GM23338 (cell line): ENCODE data around the gene TAP1. TPM values are rescaled to one million over a fixed set of nuclear protein-coding genes. Genes with fewer than 3 reads are reported as not detected.

Experiments used
- ATAC-seq: fragments of 200-7000 bp; cut with Tn5 transposase; 3 replicates; pipeline ENCODE4 v1.9.1; 2020
- DNase-seq: peaks from one replicate; pipeline ENCODE4 v3.0.0-alpha.2; 2015; ENCODE audit warnings: low spot score
- H2AFZ ChIP-seq: fragments of 200-600 bp; sonication (generic); 2 replicates; pipeline ENCODE4 v1.8.0; 2016; ENCODE audit warnings: antibody characterized with exemption, mild to moderate bottlenecking, moderate library complexity
- H3F3A ChIP-seq: fragments of 200-600 bp; sonication (generic); replicated peaks from 2 replicates; pipeline ENCODE4 v1.8.0; 2017; ENCODE audit warnings: antibody characterized with exemption, mixed run types, low read depth
- H3K27ac ChIP-seq: fragments of 200-600 bp; sonication (generic); 2 replicates; pipeline ENCODE4 v1.6.1; 2016; ENCODE audit warnings: low read depth
- H3K27me3 ChIP-seq: fragments of 200-600 bp; sonication (generic); 2 replicates; pipeline ENCODE4 v1.8.0; 2016; ENCODE audit warnings: mild to moderate bottlenecking, mixed run types, moderate library complexity; ENCODE audit not compliant: insufficient read depth
- H3K36me3 ChIP-seq: fragments of 200-600 bp; sonication (generic); 2 replicates; pipeline ENCODE4 v1.8.0; 2016; ENCODE audit warnings: mild to moderate bottlenecking; ENCODE audit not compliant: insufficient read depth
- H3K4me1 ChIP-seq: fragments of 200-600 bp; sonication (generic); 2 replicates; pipeline ENCODE4 v1.8.0; 2016; ENCODE audit warnings: mild to moderate bottlenecking, moderate library complexity; ENCODE audit not compliant: insufficient read depth
- H3K4me2 ChIP-seq: fragments of 200-600 bp; sonication (generic); 2 replicates; pipeline ENCODE4 v1.7.1; 2017; ENCODE audit warnings: mixed run types
- H3K4me3 ChIP-seq: fragments of 200-600 bp; sonication (generic); 2 replicates; pipeline ENCODE4 v1.6.1; 2016; ENCODE audit warnings: mixed run types
- H3K79me2 ChIP-seq: fragments of 200-600 bp; sonication (generic); replicated peaks from 2 replicates; pipeline ENCODE4 v1.8.0; 2017; ENCODE audit warnings: mild to moderate bottlenecking; ENCODE audit not compliant: insufficient read depth
- H3K9me2 ChIP-seq: fragments of 200-600 bp; sonication (generic); 2 replicates; pipeline ENCODE4 v1.8.0; 2017; ENCODE audit not compliant: insufficient read depth
- H4K20me1 ChIP-seq: fragments of 200-600 bp; sonication (generic); replicated peaks from 2 replicates; pipeline ENCODE4 v1.8.0; 2017; ENCODE audit warnings: mild to moderate bottlenecking; ENCODE audit not compliant: insufficient read depth
- H3K27ac Mint-ChIP-seq: 2 replicates; pipeline ENCODE4 v1.8.0; 2020; ENCODE audit warnings: inconsistent platforms, mild to moderate bottlenecking, moderate library complexity, mixed read lengths
- H3K27me3 Mint-ChIP-seq: 3 replicates; pipeline ENCODE4 v1.8.0; 2022; ENCODE audit warnings: low read depth, mild to moderate bottlenecking, moderate library complexity, mixed read lengths, inconsistent platforms; ENCODE audit not compliant: insufficient read depth, poor library complexity
- H3K36me3 Mint-ChIP-seq: 3 replicates; pipeline ENCODE4 v1.8.0; 2021; ENCODE audit warnings: low read depth, mild to moderate bottlenecking, inconsistent platforms, moderate library complexity, mixed read lengths
- H3K4me1 Mint-ChIP-seq: 3 replicates; pipeline ENCODE4 v1.8.0; 2020; ENCODE audit warnings: mild to moderate bottlenecking, inconsistent platforms, mixed read lengths
- H3K4me3 Mint-ChIP-seq: 3 replicates; pipeline ENCODE4 v1.8.0; 2021; ENCODE audit warnings: moderate library complexity, mild to moderate bottlenecking, inconsistent platforms, mixed read lengths
- H3K9me3 Mint-ChIP-seq: 3 replicates; pipeline ENCODE4 v1.8.0; 2020; ENCODE audit warnings: moderate library complexity, mild to moderate bottlenecking, inconsistent platforms, mixed read lengths
- CREB1 ChIP-seq: fragments of 250-450 bp; sonication (Bioruptor Pico); IDR thresholded peaks from 2 replicates; pipeline ENCODE4 v1.5.0; 2020; ENCODE audit warnings: low read depth, mild to moderate bottlenecking, moderate library complexity
- EZH2 ChIP-seq: fragments of 200-600 bp; sonication (generic); IDR thresholded peaks from one replicate; pipeline ENCODE4 v1.8.0; 2017; ENCODE audit warnings: antibody characterized with exemption, mild to moderate bottlenecking, low read depth; ENCODE audit not compliant: unreplicated experiment
- EZH2phosphoT487 ChIP-seq: fragments of 200-600 bp; sonication (generic); IDR thresholded peaks from one replicate; pipeline ENCODE4 v1.8.1; 2018; ENCODE audit warnings: antibody characterized with exemption; ENCODE audit not compliant: unreplicated experiment
- JUNB ChIP-seq: IDR thresholded peaks from one replicate; pipeline ENCODE4 v1.6.1; 2016; ENCODE audit warnings: antibody characterized with exemption; ENCODE audit not compliant: unreplicated experiment
- NANOG ChIP-seq: IDR thresholded peaks from 2 replicates; pipeline ENCODE4 v1.6.1; 2016; ENCODE audit warnings: antibody characterized with exemption, borderline replicate concordance
- POLR2AphosphoS5 ChIP-seq: IDR thresholded peaks from 2 replicates; pipeline ENCODE4 v1.6.1; 2016; ENCODE audit warnings: antibody characterized with exemption, low read depth
- STAT1 ChIP-seq: IDR thresholded peaks from one replicate; pipeline ENCODE4 v1.6.1; 2016; ENCODE audit warnings: antibody characterized with exemption; ENCODE audit not compliant: unreplicated experiment
- ZNF114 ChIP-seq: fragments of 250-450 bp; sonication (Bioruptor Pico); IDR thresholded peaks from 2 replicates; pipeline ENCODE4 v1.5.0; 2020; ENCODE audit warnings: mild to moderate bottlenecking, moderate library complexity
- ZNF331 ChIP-seq: fragments of 250-450 bp; sonication (Bioruptor Pico); IDR thresholded peaks from 2 replicates; pipeline ENCODE4 v1.5.0; 2020; ENCODE audit warnings: low read depth, mild to moderate bottlenecking, moderate library complexity
- polyA plus RNA-seq: library from polyadenylated mRNA; unstranded; fragments of >200 nt; fragmentation: Nextera tagmentation; extraction: Ambion mirVana; gene quantifications from 2 replicates; pipeline ENCODE4 v1.2.1, GENCODE V29; 2016
- total RNA-seq: library from RNA; depleted of rRNA; stranded (reverse); fragments of >200 nt; shearing (Covaris generic); gene quantifications from 2 replicates; pipeline ENCODE4 v1.2.3, GENCODE V29; 2014
- TF ChIP-seq, protein P1 (sequence below): IDR thresholded peaks from one replicate; pipeline ENCODE4 v1.6.1; 2018; ENCODE audit warnings: antibody characterized with exemption; ENCODE audit not compliant: unreplicated experiment
- TF ChIP-seq, protein P2 (sequence below), 2 experiments: fragments of 200-600 bp in 1 of 2; sonication (generic) in 1 of 2; conservative IDR thresholded peaks; 2 replicates each; pipeline versions ENCODE4 v1.5.1 to v1.6.1; 2016 to 2017; ENCODE audit warnings: antibody characterized with exemption in 2 of 2, low read depth in 2 of 2, mild to moderate bottlenecking in 2 of 2, moderate library complexity in 1 of 2
- TF ChIP-seq, protein P3 (sequence below): fragments of 250-450 bp; sonication (Bioruptor Pico); IDR thresholded peaks from 2 replicates; pipeline ENCODE4 v1.5.0; 2020; ENCODE audit warnings: mild to moderate bottlenecking, moderate library complexity
- TF ChIP-seq, protein P4 (sequence below): IDR thresholded peaks from 2 replicates; pipeline ENCODE4 v1.6.1; 2016; ENCODE audit warnings: antibody characterized with exemption

Gene TAP1
- total and polyA plus RNA-seq, 2 experiments from 2014 or later, result 13.8 to 22.0 TPM

DNA sequence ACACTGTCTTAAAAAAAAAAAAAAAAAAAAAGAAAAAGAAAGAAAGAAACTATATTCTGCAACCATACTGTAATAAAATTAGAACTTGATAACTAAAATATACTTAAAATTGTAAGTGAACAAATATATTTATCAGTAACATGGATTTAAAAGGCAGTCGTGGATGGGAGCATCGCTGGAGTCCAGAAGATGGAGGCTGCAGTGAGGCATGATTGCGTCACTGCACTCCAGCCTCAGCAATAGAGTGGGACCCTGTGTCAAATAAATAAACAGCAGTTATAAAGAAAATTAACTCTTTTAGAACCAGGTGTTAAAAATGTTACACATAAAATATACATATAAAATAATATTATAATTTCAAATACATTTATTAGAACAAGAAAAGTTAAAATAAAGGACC, 9.2 kb upstream of the TAP1 start:
- Histone ChIP-seq H4K20me1 (no peaks in the 10 kb centered on the region), H3K27ac (no peak overlapping the region), H3K27me3 (no peaks in the 10 kb centered on the region), H2AFZ (no peak overlapping the region), H3K79me2 (no peaks in the 10 kb centered on the region), H3K4me2 (no peak overlapping the region), H3K4me1 (no peaks in the 10 kb centered on the region), H3F3A (no peaks in the 10 kb centered on the region), H3K36me3 (no peaks in the 10 kb centered on the region), H3K4me3 (no peak overlapping the region), H3K9me2 (no peaks in the 10 kb centered on the region)
- TF ChIP-seq, protein P1, sequence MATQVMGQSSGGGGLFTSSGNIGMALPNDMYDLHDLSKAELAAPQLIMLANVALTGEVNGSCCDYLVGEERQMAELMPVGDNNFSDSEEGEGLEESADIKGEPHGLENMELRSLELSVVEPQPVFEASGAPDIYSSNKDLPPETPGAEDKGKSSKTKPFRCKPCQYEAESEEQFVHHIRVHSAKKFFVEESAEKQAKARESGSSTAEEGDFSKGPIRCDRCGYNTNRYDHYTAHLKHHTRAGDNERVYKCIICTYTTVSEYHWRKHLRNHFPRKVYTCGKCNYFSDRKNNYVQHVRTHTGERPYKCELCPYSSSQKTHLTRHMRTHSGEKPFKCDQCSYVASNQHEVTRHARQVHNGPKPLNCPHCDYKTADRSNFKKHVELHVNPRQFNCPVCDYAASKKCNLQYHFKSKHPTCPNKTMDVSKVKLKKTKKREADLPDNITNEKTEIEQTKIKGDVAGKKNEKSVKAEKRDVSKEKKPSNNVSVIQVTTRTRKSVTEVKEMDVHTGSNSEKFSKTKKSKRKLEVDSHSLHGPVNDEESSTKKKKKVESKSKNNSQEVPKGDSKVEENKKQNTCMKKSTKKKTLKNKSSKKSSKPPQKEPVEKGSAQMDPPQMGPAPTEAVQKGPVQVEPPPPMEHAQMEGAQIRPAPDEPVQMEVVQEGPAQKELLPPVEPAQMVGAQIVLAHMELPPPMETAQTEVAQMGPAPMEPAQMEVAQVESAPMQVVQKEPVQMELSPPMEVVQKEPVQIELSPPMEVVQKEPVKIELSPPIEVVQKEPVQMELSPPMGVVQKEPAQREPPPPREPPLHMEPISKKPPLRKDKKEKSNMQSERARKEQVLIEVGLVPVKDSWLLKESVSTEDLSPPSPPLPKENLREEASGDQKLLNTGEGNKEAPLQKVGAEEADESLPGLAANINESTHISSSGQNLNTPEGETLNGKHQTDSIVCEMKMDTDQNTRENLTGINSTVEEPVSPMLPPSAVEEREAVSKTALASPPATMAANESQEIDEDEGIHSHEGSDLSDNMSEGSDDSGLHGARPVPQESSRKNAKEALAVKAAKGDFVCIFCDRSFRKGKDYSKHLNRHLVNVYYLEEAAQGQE, result no peak
- TF ChIP-seq, protein P2, sequence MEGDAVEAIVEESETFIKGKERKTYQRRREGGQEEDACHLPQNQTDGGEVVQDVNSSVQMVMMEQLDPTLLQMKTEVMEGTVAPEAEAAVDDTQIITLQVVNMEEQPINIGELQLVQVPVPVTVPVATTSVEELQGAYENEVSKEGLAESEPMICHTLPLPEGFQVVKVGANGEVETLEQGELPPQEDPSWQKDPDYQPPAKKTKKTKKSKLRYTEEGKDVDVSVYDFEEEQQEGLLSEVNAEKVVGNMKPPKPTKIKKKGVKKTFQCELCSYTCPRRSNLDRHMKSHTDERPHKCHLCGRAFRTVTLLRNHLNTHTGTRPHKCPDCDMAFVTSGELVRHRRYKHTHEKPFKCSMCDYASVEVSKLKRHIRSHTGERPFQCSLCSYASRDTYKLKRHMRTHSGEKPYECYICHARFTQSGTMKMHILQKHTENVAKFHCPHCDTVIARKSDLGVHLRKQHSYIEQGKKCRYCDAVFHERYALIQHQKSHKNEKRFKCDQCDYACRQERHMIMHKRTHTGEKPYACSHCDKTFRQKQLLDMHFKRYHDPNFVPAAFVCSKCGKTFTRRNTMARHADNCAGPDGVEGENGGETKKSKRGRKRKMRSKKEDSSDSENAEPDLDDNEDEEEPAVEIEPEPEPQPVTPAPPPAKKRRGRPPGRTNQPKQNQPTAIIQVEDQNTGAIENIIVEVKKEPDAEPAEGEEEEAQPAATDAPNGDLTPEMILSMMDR (conservative IDR thresholded peaks at IDR 0.05; ENCODE audit: low read depth in 2 of 2), result no peak
- TF ChIP-seq, protein P3, sequence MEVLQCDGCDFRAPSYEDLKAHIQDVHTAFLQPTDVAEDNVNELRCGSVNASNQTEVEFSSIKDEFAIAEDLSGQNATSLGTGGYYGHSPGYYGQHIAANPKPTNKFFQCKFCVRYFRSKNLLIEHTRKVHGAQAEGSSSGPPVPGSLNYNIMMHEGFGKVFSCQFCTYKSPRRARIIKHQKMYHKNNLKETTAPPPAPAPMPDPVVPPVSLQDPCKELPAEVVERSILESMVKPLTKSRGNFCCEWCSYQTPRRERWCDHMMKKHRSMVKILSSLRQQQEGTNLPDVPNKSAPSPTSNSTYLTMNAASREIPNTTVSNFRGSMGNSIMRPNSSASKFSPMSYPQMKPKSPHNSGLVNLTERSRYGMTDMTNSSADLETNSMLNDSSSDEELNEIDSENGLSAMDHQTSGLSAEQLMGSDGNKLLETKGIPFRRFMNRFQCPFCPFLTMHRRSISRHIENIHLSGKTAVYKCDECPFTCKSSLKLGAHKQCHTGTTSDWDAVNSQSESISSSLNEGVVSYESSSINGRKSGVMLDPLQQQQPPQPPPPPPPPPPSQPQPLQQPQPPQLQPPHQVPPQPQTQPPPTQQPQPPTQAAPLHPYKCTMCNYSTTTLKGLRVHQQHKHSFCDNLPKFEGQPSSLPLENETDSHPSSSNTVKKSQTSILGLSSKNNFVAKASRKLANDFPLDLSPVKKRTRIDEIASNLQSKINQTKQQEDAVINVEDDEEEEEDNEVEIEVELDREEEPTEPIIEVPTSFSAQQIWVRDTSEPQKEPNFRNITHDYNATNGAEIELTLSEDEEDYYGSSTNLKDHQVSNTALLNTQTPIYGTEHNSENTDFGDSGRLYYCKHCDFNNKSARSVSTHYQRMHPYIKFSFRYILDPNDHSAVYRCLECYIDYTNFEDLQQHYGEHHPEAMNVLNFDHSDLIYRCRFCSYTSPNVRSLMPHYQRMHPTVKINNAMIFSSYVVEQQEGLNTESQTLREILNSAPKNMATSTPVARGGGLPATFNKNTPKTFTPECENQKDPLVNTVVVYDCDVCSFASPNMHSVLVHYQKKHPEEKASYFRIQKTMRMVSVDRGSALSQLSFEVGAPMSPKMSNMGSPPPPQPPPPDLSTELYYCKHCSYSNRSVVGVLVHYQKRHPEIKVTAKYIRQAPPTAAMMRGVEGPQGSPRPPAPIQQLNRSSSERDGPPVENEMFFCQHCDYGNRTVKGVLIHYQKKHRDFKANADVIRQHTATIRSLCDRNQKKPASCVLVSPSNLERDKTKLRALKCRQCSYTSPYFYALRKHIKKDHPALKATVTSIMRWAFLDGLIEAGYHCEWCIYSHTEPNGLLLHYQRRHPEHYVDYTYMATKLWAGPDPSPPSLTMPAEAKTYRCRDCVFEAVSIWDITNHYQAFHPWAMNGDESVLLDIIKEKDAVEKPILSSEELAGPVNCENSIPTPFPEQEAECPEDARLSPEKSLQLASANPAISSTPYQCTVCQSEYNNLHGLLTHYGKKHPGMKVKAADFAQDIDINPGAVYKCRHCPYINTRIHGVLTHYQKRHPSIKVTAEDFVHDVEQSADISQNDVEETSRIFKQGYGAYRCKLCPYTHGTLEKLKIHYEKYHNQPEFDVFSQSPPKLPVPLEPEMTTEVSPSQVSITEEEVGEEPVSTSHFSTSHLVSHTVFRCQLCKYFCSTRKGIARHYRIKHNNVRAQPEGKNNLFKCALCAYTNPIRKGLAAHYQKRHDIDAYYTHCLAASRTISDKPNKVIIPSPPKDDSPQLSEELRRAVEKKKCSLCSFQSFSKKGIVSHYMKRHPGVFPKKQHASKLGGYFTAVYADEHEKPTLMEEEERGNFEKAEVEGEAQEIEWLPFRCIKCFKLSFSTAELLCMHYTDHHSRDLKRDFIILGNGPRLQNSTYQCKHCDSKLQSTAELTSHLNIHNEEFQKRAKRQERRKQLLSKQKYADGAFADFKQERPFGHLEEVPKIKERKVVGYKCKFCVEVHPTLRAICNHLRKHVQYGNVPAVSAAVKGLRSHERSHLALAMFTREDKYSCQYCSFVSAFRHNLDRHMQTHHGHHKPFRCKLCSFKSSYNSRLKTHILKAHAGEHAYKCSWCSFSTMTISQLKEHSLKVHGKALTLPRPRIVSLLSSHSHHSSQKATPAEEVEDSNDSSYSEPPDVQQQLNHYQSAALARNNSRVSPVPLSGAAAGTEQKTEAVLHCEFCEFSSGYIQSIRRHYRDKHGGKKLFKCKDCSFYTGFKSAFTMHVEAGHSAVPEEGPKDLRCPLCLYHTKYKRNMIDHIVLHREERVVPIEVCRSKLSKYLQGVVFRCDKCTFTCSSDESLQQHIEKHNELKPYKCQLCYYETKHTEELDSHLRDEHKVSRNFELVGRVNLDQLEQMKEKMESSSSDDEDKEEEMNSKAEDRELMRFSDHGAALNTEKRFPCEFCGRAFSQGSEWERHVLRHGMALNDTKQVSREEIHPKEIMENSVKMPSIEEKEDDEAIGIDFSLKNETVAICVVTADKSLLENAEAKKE, result no peak
- no peak for TF ChIP-seq STAT1
- no peak for TF ChIP-seq EZH2
- TF ChIP-seq JUNB, result no peak
- no peak for TF ChIP-seq NANOG
- no peak for TF ChIP-seq ZNF331 (CRISPR knock-in tag)
- TF ChIP-seq POLR2AphosphoS5, result no peak
- TF ChIP-seq CREB1, result no peak
- no peak for TF ChIP-seq EZH2phosphoT487
- TF ChIP-seq ZNF114 (CRISPR knock-in tag), result no peak
- TF ChIP-seq, protein P4, sequence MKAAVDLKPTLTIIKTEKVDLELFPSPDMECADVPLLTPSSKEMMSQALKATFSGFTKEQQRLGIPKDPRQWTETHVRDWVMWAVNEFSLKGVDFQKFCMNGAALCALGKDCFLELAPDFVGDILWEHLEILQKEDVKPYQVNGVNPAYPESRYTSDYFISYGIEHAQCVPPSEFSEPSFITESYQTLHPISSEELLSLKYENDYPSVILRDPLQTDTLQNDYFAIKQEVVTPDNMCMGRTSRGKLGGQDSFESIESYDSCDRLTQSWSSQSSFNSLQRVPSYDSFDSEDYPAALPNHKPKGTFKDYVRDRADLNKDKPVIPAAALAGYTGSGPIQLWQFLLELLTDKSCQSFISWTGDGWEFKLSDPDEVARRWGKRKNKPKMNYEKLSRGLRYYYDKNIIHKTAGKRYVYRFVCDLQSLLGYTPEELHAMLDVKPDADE, result no peak
- ATAC-seq (no peak), DNase-seq (no peak)
- H3K4me1 Mint-ChIP-seq, result peaks cover 12% of the 10 kb centered on the region
- H3K9me3 Mint-ChIP-seq, result no peaks in the 10 kb centered on the region
- H3K27me3 Mint-ChIP-seq, result peaks cover 5% of the 10 kb centered on the region
- H3K4me3 Mint-ChIP-seq, result no peak overlapping the region
- H3K27ac Mint-ChIP-seq, result no peak overlapping the region
- H3K36me3 Mint-ChIP-seq, result no peaks in the 10 kb centered on the region
